Hindlimb muscle (tissue), 1 donor: ENCODE results near the gene WDR49. TPM values are rescaled to one million over a fixed set of nuclear protein-coding genes. Genes with fewer than 3 reads are reported as not detected.
"Not testable (repeated sequence)": the region's sequence is repeated elsewhere in the genome, so short reads cannot be mapped to it uniquely, and the experiment has no call there.

Experiments
- DNase-seq: peaks from one replicate; pipeline ENCODE4 v3.0.0-alpha.2; 2013
- polyA plus RNA-seq: library from polyadenylated mRNA; unstranded; fragments of 120-200 nt; gene quantifications from one replicate; pipeline ENCODE4 v1.2.1, GENCODE V29; 2013; ENCODE audit not compliant: insufficient read length

Gene WDR49
- not detected for polyA plus RNA-seq

DNA sequence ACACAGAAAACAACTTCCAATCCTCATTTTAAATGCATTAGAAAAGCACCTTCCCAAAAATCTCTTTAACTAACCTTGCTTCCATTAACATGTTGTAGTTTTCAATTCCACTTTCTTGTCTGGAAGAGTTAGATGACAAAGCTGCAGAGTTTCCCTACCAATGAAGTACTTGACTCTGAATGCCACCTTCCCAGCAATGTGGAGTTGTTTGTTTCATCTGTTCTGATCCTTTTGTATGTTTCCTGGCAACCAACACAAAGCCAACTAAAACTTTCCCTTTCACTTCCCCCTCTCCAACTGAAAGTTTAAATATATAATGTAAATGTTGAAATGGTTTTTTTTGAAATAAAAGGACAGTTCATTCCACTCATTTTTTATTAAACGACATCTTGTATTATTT lies at the start of gene WDR49:
TSS of gene WDR49 (minus strand) at position 183 of the 400 bp plus-strand sequence. CDS start 517 bp downstream, outside the sequence.
- peak; percentile 5 for DNase-seq

DNA sequence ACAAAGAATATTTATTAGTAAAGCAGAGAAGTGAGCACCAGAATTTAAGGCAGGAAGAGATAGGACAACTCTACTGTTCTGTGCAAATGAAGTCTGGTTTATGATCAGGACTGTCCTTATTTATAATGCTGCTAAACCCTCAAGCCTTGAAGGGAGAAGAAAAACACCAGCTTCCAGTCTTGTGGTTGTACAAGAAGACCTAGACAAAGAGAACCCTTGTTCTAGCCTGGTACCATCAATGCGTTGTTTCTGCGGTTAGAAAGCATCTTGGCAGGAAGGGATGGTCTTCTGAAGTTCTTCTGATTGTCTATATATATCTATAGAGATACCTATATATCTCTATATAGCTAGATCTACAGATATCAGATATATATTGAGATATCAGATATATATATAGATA lies 47.2 kb upstream of the WDR49 start:
- DNase-seq = no peak

DNA sequence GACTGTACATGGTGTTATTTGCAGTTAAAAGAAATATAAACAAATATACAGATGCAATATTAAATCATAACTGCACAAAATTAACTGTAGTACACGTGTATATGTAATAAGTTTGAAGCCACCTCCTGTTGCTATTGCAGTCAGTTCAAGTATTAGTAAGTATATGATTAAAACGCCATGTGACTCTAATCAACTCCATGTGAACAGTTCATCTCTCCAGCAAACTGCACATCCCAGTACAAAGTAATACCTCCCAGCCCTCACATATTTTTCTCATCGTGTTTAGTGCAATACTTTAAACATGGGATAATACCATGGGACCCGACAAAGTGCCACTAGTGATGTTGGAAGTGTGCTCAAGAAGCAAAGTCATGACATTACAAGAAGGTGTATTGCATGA lies 46.3 kb upstream of the WDR49 start:
- DNase-seq = no peak

DNA sequence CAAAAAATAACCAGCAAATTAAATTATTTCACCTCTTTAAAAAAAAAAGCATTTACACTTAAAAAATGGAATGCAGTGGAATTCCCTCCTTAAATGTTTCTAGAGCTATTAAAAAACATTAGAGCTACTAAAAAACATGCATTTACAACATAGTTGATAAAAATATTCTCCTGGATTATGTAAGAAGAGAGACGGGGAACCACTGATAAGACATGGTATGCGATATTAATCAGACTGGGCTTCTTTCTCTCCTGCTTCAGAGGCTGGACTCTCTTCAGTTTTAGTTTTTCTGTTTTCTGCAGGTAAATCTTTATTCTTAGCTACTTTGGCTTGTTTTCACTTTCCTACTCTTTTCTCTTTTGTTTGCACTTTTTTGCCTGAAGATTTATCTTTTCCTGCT lies 40.4 kb upstream of the WDR49 start:
- DNase-seq = no peak

DNA sequence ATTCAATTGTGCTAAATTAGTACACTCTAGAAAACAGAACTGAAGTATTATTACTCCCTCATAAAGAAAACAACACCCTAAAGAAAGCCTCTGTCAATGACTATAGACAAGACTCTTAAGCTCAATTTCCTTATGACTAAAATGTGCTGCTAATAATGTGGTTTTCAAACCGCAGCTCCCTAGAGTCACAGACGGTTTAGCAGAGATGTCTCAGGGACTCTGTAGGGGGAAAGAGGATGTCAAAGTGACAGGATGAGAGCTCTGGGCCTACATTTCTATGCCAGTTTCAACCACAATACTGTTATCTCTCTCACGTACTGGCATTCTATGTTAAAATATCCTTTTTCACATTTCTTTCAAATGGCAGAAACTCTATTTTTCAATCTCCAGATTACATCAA lies 37.6 kb upstream of the WDR49 start:
- no peak for DNase-seq

DNA sequence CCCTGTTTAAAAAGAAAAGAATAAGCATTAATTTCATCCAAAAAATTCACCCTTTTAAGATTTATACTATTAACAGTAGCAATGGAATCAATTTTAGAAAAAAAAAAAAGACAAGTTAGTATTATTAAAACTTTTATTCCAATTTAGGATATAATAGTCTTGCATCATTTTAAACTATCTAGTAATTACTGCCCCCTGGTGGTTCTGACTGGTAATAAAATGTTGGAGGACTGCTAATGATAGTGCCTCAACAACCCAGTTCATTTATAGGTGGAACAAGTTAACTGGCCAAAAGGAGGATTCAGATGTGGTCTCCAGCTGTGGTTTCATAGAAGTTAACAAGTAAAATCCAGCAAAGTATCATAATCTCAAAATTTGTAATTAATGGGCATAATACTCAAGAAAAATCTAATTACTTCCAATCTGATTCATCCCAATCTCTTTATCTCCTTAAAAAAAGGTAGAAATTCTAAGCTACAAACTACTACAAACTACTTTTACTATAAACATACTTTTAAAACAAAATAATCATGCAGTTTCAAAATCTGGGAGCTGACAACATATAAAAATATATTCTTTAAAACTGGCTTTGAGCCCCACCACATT lies 30.7 kb upstream of the WDR49 start:
- peak; percentile 45 for DNase-seq

DNA sequence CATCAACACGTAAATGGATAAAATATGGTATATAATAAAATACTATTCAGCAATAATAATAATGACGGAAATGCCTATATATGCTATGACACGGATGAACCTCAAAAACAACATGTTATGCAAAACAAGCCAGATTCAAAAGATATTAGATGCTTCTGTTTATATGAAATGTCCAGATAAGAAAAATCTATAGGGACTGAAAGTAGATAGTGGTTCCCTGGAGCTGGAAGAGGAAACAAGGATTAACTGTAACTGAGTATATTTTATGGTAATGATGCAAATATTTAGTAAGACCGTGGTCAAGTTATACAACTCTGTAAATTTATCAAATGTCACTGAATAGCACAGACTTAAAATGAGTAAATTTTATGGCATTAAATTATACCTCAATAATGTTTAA lies 25.8 kb upstream of the WDR49 start:
- DNase-seq = no peak

DNA sequence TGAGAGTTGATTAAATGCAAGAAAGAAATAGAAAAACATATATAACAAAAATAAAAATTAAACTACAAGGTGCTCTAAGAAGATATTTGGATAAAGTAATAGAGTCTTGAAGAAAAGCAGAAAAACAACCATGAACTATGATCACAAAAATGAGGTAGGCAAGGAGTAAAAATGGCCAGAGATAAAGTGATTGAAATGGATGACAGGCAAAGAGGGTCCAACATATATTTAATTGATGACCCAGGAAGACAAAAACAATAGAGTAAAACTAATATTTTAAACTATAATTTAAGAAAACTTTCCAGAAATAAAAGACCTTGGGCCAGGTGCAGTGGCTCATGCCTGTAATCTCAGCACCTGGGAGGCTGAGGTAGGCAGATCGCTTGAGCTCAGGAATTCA lies 22.1 kb upstream of the WDR49 start:
- no peak for DNase-seq

DNA sequence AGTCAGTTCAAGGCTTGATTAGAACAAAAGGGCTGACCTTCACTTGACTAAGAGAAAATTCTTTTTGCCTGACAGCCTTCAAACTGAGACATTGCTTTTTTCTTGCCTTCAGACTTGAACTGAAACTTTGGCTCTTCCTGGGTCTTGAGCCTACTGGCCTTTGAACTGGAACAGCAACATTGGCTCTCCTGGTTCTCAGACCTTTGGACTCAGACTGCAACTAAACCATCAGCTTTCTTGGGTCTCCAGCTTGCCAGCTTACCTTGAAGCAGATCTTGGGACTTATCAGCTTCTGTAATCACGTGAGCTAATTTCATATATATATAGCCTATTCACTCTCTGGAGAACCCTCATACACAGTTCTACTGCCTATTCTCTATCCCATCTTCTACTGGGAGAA lies 19.5 kb upstream of the WDR49 start:
- DNase-seq = no peak

DNA sequence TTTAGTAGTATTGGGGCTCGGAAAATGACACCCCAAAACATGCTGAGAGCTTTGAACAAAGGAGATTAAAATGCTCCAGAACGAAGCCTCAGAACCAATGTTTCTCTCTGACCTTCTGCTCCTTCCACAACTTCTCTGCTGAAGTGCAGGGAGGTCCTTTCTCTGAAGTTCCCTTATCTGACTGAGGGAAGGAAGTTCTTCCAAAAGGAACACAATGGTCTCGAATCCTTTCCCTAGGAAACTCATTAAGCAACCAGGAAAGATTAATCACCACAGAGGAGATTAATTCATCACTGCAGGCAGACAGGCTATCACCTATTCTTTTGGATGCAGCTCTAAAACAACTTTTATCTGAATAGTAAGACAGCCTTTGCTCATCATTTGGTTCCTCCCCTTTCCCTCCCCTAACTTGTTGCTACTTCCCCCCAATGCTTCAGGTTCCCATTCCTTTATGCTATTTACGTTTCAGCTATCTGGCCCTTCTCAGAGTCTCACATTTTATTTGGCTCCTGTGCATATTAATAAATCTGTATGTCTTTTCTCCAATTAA lies 18.2 kb upstream of the WDR49 start:
- no peak for DNase-seq

DNA sequence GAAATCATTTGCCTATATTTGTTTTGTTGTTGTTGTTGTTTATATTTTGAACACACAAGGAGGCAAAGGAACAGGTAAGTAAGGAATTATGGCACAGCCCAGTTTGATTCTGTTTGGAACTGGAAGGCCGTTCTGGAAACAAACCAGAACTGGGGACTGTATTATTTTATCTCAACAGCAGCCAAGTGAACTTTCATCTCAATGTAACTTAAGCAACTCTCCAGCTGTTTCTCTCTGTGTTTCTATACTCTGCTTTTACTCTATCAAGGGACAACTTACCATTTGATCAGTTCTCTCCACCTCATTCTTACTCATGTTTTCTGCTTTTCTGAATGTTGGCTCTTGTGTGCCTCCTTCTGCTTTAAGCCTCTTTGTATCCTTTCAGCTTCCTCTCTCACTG lies 16.0 kb upstream of the WDR49 start:
- DNase-seq = no peak

DNA sequence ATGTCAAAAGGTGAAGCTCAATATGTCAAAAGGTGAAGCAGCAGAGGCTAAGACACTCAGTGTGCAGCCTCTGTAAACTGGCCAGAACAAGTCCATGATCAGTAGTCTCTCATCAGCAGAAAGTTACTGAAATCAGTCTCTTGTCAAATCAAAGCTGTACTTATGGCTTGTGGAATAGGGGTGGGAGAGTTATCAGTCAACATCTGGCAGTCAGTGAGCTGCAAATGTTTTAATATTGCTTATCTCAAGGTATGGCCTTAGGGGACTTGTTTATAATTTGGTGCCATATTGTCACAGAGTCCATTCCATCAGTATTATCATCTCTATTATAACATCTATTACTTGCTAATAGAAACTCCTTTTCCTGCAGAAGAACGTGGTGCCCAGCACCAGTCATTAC lies 14.9 kb upstream of the WDR49 start:
- DNase-seq = no peak

DNA sequence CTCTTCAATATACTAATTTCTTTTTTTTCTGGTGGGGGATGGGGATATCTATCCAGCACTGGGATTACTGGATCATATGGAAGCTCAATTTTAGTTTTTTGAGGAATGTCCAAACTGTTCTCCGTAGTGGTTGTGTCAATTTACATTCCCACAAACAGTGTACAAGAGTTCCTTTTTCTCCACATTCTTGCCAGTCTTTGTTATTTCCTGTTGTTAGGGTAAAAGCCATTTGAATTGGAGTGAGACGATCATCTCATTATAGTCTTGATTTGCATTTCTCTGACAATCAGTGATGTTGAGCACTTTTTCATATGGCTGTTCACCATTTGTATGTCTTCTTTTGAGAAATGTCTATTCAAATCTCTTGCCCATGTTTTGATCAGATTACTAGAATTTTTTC lies 12.8 kb upstream of the WDR49 start:
- DNase-seq = no peak

DNA sequence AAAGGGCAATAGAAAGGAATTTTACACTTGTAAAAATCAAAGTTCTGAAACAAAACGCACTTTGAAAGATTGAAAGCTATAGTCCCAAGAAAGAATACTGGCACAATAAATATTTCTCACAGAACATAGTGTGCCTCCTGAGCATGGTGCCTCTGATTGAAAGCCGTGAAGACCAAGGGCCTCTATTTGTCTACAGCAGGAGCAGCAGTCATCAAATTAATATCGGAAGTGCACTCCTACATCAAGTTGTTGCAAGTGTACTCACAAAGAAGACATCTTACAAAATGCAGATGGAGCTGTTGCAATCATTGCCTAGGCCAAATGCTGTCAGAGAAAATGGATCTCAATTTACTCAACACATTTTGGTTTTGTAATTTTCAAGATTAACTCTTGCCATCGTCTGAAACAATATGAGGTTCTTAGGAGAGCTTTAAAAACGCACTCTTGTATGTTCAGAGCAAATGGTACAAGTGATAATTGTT lies 9.2 kb upstream of the WDR49 start:
- no peak for DNase-seq

DNA sequence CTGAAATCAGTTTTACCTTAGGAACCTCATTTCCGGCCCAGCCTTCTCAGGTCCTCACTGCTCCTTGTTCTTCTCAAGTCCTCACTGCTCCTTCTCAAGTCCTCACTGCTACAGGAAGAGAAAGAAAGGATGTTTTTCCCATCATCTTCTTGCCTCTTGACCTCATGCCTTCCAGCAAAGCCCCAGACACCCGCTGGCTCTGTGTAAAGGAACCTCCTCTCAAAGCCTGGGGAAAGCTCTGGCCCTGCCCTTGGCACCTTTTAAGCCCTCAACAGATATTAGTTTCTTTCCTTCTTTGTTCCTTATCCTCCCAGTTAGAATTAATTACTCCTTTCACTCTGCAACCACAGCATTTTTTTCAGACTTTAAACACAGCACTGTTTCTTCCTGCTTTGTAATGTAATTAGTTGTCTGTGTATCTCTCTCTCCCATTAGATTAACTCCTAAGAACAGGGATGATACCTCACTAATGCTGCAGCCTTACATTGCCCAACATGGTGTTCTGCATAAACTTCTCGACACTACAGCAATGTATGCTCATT lies 4.0 kb upstream of the WDR49 start:
- DNase-seq = no peak

DNA sequence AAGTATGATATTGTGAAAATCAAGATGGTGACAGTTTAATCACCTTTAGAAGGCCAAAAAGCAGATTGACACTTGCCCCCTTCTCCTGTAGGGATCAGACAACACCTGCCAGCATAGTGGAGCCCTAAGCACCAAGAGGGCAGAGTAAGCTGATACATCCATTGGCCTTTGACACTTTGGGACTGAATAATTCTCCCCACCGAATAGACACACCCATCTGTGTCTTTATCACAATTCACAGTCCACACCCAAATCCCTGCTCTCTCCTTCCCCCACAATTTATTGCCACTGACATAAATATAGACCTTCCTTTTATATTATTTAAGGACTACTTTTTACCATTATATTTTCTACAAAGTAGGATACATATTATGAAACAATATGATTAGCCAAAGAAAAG lies 3.1 kb upstream of the WDR49 start:
- no peak for DNase-seq

DNA sequence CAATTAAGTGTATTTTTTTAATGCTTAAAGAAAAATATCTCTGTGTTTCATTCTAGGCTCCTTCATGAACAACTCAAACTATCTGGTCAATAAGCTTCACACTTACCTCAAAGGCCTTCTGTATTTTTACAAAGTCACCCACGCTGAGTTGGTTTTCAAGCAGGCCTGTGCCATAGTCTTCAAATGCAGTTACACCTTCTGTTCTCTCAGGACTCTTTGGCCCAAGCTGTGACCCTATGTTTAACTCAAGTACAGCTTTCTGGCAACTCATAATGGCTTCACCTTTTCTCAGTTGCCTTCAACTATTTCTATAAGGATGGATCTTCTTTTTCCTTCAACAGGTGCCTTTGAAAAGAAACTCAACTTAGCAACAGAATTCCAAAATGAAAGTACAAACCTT lies 587 bp downstream of the WDR49 start:
- no peak for DNase-seq

DNA sequence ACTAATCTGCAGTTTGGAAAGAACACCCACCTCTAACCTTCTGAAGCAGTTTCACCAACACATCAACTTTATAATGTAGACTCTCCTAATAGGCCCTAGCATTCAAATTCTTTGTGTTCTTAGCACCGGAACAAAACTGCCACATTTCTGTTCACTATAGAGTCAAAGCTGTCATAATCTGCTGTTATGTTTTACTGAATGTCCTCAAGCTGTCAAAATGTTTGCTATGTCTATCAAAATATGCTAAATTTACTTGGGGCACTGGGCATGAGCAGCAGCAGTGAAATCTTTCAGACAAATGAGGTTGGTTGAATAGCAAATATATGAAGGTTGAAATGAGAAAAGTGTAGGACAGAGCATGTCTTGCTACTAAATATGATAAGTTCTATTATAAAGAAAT lies 1.9 kb downstream of the WDR49 start:
- no peak for DNase-seq

DNA sequence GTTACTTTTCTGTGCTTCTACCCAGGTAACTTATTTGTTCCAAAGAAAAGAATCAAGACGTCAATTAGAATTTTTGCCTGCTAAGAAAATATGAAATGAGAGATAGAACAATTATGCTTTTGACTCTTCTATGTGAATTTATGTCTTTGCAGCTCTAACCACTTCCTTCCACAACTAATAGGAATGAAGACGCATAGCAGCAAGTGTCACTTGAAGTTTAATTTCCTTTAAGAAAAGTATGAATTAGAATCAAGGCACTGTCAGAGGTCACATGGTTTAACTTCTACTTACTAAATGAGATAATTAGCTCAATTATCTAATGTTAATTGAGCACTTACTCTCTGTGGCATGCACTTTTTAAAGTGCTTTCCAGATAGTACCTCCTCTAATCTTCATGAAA lies 3.3 kb downstream of the WDR49 start:
- DNase-seq = no peak

DNA sequence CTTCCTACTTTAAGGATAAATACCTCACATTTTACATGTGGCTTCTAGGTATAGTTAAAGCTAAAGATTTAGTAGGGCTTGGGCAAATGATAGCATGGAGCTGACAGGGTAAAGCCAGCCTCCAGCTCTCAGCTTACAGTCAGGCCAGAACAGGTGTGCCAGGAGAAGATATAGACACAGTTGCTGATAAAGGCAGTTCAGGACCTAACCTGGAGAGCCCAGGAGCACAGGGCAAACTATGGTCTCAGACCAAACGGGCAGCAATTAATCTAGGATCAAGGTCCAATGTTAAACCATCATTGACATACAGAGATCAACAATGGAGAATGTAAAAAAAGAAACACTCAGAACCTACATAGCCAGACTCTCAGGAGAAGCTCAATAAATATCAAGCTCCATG lies 4.0 kb downstream of the WDR49 start:
- no peak for DNase-seq

DNA sequence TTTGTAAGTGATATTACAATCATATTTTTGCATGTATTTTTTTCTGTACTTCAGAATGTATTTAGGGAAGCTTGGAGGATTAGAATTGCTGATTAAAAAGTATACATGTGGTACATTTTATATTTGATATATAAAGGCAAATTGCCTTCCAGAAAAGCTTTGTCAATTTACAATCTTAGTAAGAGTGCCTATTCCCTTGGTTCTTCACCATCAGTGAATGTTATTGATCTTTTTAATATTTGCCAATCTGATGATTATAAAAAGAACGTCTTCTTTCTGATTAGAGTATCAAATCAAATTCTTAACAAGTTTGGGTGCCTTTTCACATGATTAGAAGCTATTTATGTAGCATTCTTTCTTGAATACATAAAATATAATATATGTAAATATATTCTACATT lies 9.1 kb downstream of the WDR49 start:
- no peak for DNase-seq

DNA sequence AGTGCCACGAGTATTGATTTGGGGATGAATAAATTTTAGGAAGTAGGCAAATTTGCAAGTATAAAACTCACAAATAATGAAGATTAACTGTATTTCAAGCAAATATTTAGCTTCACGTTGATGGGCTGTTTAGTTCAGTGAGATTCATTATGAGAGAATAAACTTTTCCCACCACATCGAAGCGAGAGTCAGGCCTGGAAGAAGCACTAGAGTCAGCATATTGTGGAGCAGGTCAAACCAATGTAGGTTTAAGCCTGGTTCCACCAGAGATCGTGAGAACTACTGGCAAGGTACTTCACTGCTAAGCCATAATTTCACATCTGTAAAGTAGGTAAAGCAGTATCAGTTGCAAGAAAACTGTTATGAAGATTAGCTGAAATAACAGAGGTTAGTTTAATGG lies 22.3 kb downstream of the WDR49 start:
- no peak for DNase-seq

DNA sequence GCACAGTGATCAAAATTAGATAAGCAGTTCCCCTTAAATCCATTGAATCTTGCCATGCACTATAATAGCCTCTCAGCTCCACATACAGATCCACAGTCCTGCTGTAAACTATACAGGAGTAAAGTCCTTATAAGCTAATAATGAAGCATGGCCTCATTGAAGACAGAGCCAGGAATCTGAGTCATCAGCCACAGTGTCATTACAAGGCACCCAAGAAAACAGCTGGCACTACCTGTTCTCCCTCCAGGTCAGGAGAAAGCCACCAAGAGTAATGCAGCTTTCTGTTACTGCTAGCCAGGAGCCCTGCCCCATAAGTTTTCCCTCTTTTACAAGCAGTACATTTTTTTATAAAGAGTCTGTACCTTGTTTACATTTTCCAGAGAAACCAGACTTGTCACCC lies 27.3 kb downstream of the WDR49 start:
- no peak for DNase-seq

DNA sequence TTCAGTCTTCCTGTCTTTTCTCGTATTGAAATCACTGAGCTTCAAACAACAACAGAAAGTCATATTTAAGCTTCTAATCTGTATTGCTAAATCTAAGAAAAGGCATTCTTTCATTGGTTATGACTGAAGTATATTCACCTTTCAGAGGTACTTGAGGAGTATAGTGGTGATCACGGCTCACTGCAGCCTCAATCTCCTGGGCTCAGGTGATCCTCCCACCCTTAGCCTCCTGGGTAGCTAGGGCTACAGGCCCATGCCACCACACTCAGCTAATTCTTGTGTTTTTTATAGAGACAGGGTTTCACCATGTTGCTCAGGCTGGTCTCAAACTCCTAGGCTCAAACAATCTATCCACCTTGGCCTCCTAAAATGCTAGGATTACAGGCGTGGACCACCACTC lies 38.7 kb downstream of the WDR49 start:
- no peak for DNase-seq

DNA sequence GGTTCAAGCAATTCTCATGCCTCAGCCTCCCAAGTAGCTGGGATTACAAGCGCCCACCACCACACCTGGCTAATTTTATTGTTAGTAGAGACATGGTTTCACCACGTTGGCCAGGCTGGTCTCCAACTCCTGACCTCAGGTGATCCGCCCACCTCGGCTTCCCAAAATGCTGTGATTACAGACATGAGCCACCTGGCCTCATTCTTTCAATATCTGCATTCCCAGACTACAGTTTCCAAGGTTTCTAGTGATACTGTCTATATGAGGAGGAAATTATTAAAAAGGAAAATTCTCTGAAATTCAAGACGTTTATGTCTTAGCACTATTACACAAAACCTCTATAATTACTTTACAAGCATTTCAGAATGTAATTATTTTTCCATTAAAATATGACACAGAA lies 39.5 kb downstream of the WDR49 start:
- DNase-seq = not testable (repeated sequence)
